HG02678 (cell line): Measurements from ENCODE around the gene YIPF4.
"Not testable (repeated sequence)": the region's sequence is repeated elsewhere in the genome, so short reads cannot be mapped to it uniquely, and the experiment has no call there.

Experiments
- ATAC-seq: cut with Tn5 transposase; IDR thresholded peaks from one replicate; pipeline ENCODE4 v1.9.1; 2021; ENCODE audit warnings: mild to moderate bottlenecking, moderate library complexity; ENCODE audit not compliant: unreplicated experiment

Gene YIPF4

DNA sequence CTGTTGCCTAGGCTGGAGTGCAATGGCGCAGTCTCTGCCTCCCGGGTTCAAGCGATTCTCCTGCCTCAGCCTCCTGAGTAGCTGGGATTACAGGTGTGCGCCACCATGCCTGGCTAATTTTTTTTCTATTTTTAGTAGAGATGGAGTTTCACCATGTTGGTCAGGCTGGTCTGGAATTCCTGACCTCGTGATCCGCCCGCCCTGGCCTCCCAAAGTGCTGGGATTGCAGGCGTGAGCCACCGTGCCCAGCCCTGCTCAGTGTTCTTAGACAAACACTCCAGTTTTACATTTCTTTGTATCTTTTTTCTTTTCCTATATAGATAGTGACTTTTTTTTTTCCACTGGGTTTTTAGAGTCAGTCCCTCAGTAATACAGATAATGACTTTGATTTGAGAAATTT, 86.6 kb downstream of the YIPF4 start:
- not testable (repeated sequence) for ATAC-seq

DNA sequence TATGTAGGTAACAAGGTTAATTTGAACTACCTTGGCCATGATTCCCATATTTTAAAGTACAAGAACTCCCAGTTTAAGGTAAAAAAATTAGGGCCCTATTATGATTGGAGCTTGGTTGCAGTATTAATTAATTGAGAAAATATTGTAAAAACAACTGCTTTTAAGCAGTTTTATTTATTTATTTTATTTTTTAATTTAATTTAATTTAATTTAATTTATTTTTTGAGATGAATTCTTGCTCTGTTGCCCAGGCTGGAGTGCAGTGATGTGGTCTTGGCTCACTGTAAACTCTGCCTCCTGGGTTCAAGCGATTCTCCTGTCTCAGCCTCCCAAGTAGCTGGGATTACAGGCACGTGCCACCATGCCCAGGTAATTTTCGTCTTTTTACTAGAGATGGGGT, 88.0 kb downstream of the YIPF4 start:
- ATAC-seq = not testable (repeated sequence)
